CD4-positive, alpha-beta memory T cell (primary cell): ENCODE results near the gene STAC. TPM values are rescaled to one million over a fixed set of nuclear protein-coding genes. Genes with fewer than 3 reads are reported as not detected.

Experiments
- CTCF ChIA-PET: fragments of 350-600 bp; sonication (Branson Sonifier 250); formaldehyde crosslinking; loops from one replicate; lab custom pipeline; 2021; ENCODE audit warnings: inconsistent platforms; ENCODE audit not compliant: partially characterized antibody; lab: Charles Lee
- POLR2A ChIA-PET: fragments of 350-600 bp; sonication (Branson Sonifier 250); formaldehyde crosslinking; loops from one replicate; lab custom pipeline; 2021; ENCODE audit not compliant: partially characterized antibody; lab: Charles Lee
- DNase-seq, 5 donors: peaks; one replicate each; pipeline versions ENCODE4 v3.0.0 to v3.0.0-alpha.2; 2020 to 2022; ENCODE audit warnings: mixed read lengths in 1 of 5
- H3K27ac ChIP-seq: one replicate; pipeline ENCODE4 v1.7.0; 2013; ENCODE audit warnings: low read depth, low read length
- H3K27me3 ChIP-seq: 2 replicates; pipeline ENCODE4 v1.7.0; 2013; ENCODE audit warnings: mild to moderate bottlenecking, low read length, moderate library complexity; ENCODE audit not compliant: insufficient read depth
- H3K36me3 ChIP-seq: 2 replicates; pipeline ENCODE4 v1.7.0; 2013; ENCODE audit warnings: mild to moderate bottlenecking, low read length, moderate library complexity; ENCODE audit not compliant: insufficient read depth
- H3K4me1 ChIP-seq: 2 replicates; pipeline ENCODE4 v1.7.0; 2013; ENCODE audit warnings: mild to moderate bottlenecking, low read length, moderate library complexity; ENCODE audit not compliant: insufficient read depth
- H3K4me3 ChIP-seq, 2 donors: one replicate each; pipeline ENCODE4 v1.7.0; 2013; ENCODE audit warnings: low read length in 2 of 2, mild to moderate bottlenecking in 1 of 2
- H3K9me3 ChIP-seq, 2 donors: one replicate each; pipeline ENCODE4 v1.7.0; 2013; ENCODE audit warnings: low read length in 2 of 2, control low read depth in 1 of 2; ENCODE audit not compliant: control insufficient read depth in 1 of 2
- H3K27ac Mint-ChIP-seq, 7 donors: one replicate each; pipeline ENCODE4 v1.8.0; 2020 to 2021; ENCODE audit warnings: mixed read lengths in 7 of 7, mild to moderate bottlenecking in 6 of 7, inconsistent platforms in 3 of 7, moderate library complexity in 3 of 7
- H3K27me3 Mint-ChIP-seq, 2 donors: one replicate each; pipeline ENCODE4 v1.8.0; 2020 to 2021; ENCODE audit warnings: mixed read lengths in 2 of 2
- H3K36me3 Mint-ChIP-seq, 2 donors: one replicate each; pipeline ENCODE4 v1.8.0; 2020 to 2021; ENCODE audit warnings: mixed read lengths in 2 of 2, inconsistent platforms in 1 of 2, mild to moderate bottlenecking in 1 of 2
- H3K4me1 Mint-ChIP-seq, 4 donors: one replicate each; pipeline ENCODE4 v1.8.0; 2020 to 2021; ENCODE audit warnings: mixed read lengths in 4 of 4, mild to moderate bottlenecking in 1 of 4
- H3K4me3 Mint-ChIP-seq, 8 donors: one replicate each; pipeline ENCODE4 v1.8.0; 2020 to 2021; ENCODE audit warnings: mixed read lengths in 8 of 8, mild to moderate bottlenecking in 7 of 8, moderate library complexity in 6 of 8, inconsistent platforms in 3 of 8
- H3K9me3 Mint-ChIP-seq, 8 donors: one replicate each; pipeline ENCODE4 v1.8.0; 2020 to 2021; ENCODE audit warnings: mixed read lengths in 8 of 8, mild to moderate bottlenecking in 5 of 8, inconsistent platforms in 3 of 8, moderate library complexity in 1 of 8
- intact Hi-C: fragments of 100-400 bp; cut with micrococcal nuclease; formaldehyde crosslinking; loops from one replicate; pipeline ENCODE4 v1.15.1; 2023
- polyA plus RNA-seq, 2 donors: library from polyadenylated mRNA; unstranded; fragments of 300-500 nt; fragmentation: Illumina TruSeq; gene quantifications; one replicate each; pipeline ENCODE4 v1.2.3, GENCODE V29; 2021
- total RNA-seq, 2 experiments: library from RNA; stranded (reverse); gene quantifications; one replicate each; pipeline ENCODE4 v1.2.3, GENCODE V29; 2021

Gene STAC
- total and polyA plus RNA-seq, 4 experiments from 2014 or later, result not detected

DNA sequence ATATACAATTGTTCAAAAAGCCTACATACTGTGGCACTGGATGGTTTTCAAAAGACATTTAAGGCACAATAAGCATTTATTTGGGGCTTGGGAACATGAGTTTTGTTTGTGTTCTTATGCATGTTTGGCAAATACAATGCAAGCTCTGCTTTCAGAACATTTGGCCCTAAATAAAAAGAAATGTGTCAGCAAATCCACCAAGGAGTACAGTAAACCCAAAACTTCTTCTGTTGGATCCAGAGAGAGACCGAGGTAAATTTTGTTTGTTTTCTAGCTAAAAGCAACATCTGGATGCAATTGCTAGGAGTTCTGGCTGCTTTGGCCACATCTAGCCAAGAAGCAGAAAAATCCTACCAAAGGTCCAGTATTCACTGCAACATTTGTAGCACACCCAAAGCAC is 215.2 kb downstream of the STAC start:
- Histone ChIP-seq H3K27me3 (no peaks in the 10 kb centered on the region), H3K9me3 (no peaks in the 10 kb centered on the region), H3K27ac (no peak overlapping the region), H3K36me3 (no peaks in the 10 kb centered on the region), H3K4me3 (no peak overlapping the region), H3K4me1 (no peaks in the 10 kb centered on the region)
- peaks cover 6 to 8% of the 10 kb centered on the region in 2 donors for H3K27me3 Mint-ChIP-seq
- intact Hi-C loops, result no loop called here
- no peak overlapping the region for H3K27ac Mint-ChIP-seq
- ChIA-PET CTCF (no interaction called here), POLR2A (no interaction called here)
- no peak for DNase-seq
- peaks cover 0 to 5% (median 0%) of the 10 kb centered on the region in 8 donors for H3K9me3 Mint-ChIP-seq
- H3K4me1 Mint-ChIP-seq, result no peaks in the 10 kb centered on the region
- H3K4me3 Mint-ChIP-seq, result no peak overlapping the region
- no peaks in the 10 kb centered on the region for H3K36me3 Mint-ChIP-seq

- Mint-ChIP-seq H3K9me3 (peaks cover 0 to 5% (median 0%) of the 10 kb centered on the region in 8 donors), H3K4me3 (no peak overlapping the region), H3K27me3 (peaks cover 9% of the 10 kb centered on the region in 2 donors), H3K36me3 (no peaks in the 10 kb centered on the region), H3K4me1 (no peaks in the 10 kb centered on the region), H3K27ac (no peak overlapping the region)
- Histone ChIP-seq H3K36me3 (no peaks in the 10 kb centered on the region), H3K27me3 (no peaks in the 10 kb centered on the region), H3K9me3 (no peaks in the 10 kb centered on the region), H3K4me3 (no peak overlapping the region), H3K4me1 (no peaks in the 10 kb centered on the region), H3K27ac (no peak overlapping the region)
- DNase-seq, result no peak
- POLR2A ChIA-PET, result no interaction called here
- CTCF ChIA-PET, result no interaction called here
- intact Hi-C loops, result no loop called here
These were observed 216.1 kb downstream of the STAC start for GRCh38 chr3:36596419-36596818.

DNA sequence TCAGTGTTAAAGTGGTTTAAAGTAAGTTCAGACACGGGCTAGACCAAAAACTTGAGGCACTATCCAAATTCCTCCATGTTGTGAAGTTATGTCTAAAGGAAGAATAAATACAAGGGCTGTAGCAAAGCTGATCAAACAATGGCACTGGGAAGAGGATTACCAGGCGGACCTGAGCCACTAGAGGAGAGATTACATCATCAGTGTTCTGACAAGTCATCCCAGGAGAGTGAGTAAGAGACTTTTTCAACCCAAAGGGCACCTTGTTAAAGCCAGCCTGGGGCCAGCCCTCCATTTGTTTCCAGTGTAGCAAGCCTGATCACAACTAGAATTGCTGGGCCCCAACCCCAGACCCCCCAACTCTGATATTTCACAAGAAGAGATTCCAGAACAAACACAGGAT is 217.1 kb downstream of the STAC start:
- H3K4me3 Mint-ChIP-seq, result no peak overlapping the region
- Histone ChIP-seq H3K4me1 (no peaks in the 10 kb centered on the region), H3K27me3 (no peaks in the 10 kb centered on the region), H3K9me3 (no peaks in the 10 kb centered on the region), H3K36me3 (no peaks in the 10 kb centered on the region), H3K4me3 (no peak overlapping the region), H3K27ac (no peak overlapping the region)
- intact Hi-C loops, result no loop called here
- H3K36me3 Mint-ChIP-seq, result no peaks in the 10 kb centered on the region
- H3K27ac Mint-ChIP-seq, result no peak overlapping the region
- DNase-seq, result no peak
- no peaks in the 10 kb centered on the region for H3K4me1 Mint-ChIP-seq
- ChIA-PET POLR2A (no interaction called here), CTCF (no interaction called here)
- H3K27me3 Mint-ChIP-seq, result peaks cover 9 to 11% of the 10 kb centered on the region in 2 donors
- peaks cover 0 to 5% (median 0%) of the 10 kb centered on the region in 8 donors for H3K9me3 Mint-ChIP-seq
